NOMO-1 (cell line): ENCODE data around the gene RAG2.
"Not testable (repeated sequence)": the region's sequence is repeated elsewhere in the genome, so short reads cannot be mapped to it uniquely, and the experiment has no call there.

Experiments
- DNase-seq, 2 experiments: peaks; one replicate each; lab custom pipeline; 2025; ENCODE audit not compliant: unreplicated experiment in 2 of 2; lab: John Stamatoyannopoulos, UW

Gene RAG2

DNA sequence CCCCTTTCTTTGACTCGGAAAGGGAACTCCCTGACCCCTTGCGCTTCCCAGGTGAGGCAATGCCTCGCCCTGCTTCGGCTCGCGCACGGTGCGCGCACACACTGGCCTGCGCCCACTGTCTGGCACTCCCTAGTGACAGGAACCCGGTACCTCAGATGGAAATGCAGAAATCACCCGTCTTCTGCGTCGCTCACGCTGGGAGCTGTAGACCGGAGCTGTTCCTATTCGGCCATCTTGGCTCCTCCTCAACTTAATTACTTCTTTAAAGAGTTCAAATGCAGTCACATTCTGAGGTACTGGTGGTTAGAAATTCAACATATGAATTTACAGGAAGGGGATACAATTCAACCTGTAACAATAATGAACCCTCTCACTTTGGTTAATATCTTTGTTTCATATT, 40.6 kb downstream of the RAG2 start:
- not testable (repeated sequence) for DNase-seq

DNA sequence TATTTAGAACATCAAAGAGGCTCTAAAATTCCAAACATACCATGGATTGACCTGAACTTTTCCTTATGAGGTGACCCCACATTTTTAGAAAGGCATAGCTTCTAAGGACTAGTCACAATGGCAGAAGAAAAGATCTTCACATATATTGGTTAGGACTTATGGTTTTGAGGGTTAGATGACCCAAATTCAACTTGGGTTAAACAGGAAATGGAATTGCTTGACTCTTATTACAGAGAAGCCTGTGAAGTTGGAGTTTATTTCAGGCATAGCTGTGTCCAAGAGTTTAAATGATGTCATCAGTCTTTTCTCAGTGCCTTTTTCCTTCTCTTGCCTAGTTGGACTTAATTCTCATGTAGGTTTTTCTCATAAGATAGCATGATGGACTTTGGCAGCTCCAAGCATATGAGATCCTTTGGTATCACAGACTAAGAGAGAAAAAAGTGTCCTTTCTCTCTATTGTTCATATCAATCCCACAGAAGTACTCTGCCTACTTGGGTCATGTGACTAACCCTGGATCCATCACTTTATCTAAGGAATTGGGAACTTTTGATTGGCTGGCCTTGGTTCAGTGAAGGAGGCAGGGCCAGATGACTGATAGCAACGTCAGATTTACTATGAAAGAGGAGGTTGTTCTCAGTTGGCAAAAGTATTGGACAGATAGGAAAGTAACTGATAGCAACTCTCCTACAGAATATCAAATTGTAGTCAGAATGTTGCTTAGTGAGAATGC, 47.5 kb downstream of the RAG2 start:
- DNase-seq, result no peak
